KMS-11 (cell line): ENCODE measurements around the gene TRIM62.

Experiments
- H2AFZ ChIP-seq: fragments of 200-600 bp; sonication (generic); 2 replicates; pipeline ENCODE4 v1.6.1; 2016; ENCODE audit warnings: antibody characterized with exemption, mixed run types, low read depth
- H3K27ac ChIP-seq: fragments of 200-600 bp; sonication (generic); 2 replicates; pipeline ENCODE4 v1.6.1; 2016; ENCODE audit warnings: mild to moderate bottlenecking, mixed run types
- H3K27me3 ChIP-seq: fragments of 200-600 bp; sonication (generic); 2 replicates; pipeline ENCODE4 v1.6.1; 2017; ENCODE audit warnings: mild to moderate bottlenecking, low read depth, mixed run types, moderate library complexity; ENCODE audit not compliant: insufficient read depth
- H3K36me3 ChIP-seq: fragments of 200-600 bp; sonication (generic); 2 replicates; pipeline ENCODE4 v1.6.1; 2017; ENCODE audit warnings: mild to moderate bottlenecking, mixed run types; ENCODE audit not compliant: insufficient read depth
- H3K4me1 ChIP-seq: fragments of 200-600 bp; sonication (generic); 2 replicates; pipeline ENCODE4 v1.6.1; 2016; ENCODE audit warnings: mild to moderate bottlenecking, low read depth, mixed run types; ENCODE audit not compliant: poor library complexity, severe bottlenecking
- H3K4me2 ChIP-seq: fragments of 200-600 bp; sonication (generic); 2 replicates; pipeline ENCODE4 v1.7.0; 2016; ENCODE audit warnings: mild to moderate bottlenecking, mixed run types
- H3K4me3 ChIP-seq: fragments of 200-600 bp; sonication (generic); IDR thresholded peaks from 2 replicates; pipeline ENCODE4 v1.6.1; 2017; ENCODE audit warnings: low read depth, low read length, mixed read lengths; ENCODE audit not compliant: insufficient read depth
- H3K79me2 ChIP-seq: fragments of 200-600 bp; sonication (generic); 2 replicates; pipeline ENCODE4 v1.6.1; 2016; ENCODE audit warnings: low read depth, mixed run types; ENCODE audit not compliant: insufficient read depth
- H3K9ac ChIP-seq: fragments of 200-600 bp; sonication (generic); 2 replicates; pipeline ENCODE4 v1.6.1; 2016; ENCODE audit warnings: mild to moderate bottlenecking, mixed run types
- H4K20me1 ChIP-seq: fragments of 200-600 bp; sonication (generic); 2 replicates; pipeline ENCODE4 v1.6.1; 2016; ENCODE audit warnings: mild to moderate bottlenecking, mixed run types; ENCODE audit not compliant: insufficient read depth
- CTCF ChIP-seq: fragments of 200-600 bp; sonication (generic); conservative IDR thresholded peaks from 2 replicates; pipeline ENCODE4 v1.6.1; 2017; ENCODE audit warnings: low read depth, mild to moderate bottlenecking, antibody characterized with exemption, low read length, moderate library complexity, mixed read lengths

TRIM62 gene

GRCh38 chr1:33167650-33168447, 14.0 kb downstream of the TRIM62 start:
- no peaks in the 10 kb centered on the region for H3K36me3 ChIP-seq
- no peak for TF ChIP-seq CTCF
- H3K4me2 ChIP-seq, result no peak overlapping the region
- H3K4me1 ChIP-seq, result no peaks in the 10 kb centered on the region
- no peaks in the 10 kb centered on the region for H4K20me1 ChIP-seq
- H3K27ac ChIP-seq, result no peak overlapping the region
- no peaks in the 10 kb centered on the region for H3K79me2 ChIP-seq
- no peak overlapping the region for H2AFZ ChIP-seq
- H3K9ac ChIP-seq, result no peak overlapping the region
- H3K4me3 ChIP-seq, result no peak overlapping the region
- H3K27me3 ChIP-seq, result no peaks in the 10 kb centered on the region

- no peaks in the 10 kb centered on the region for H3K27me3 ChIP-seq
- H3K79me2 ChIP-seq, result no peaks in the 10 kb centered on the region
- no peak overlapping the region for H3K4me3 ChIP-seq
- no peaks in the 10 kb centered on the region for H3K4me1 ChIP-seq
- no peak overlapping the region for H3K4me2 ChIP-seq
- H4K20me1 ChIP-seq, result no peaks in the 10 kb centered on the region
- TF ChIP-seq CTCF, result no peak
- no peaks in the 10 kb centered on the region for H3K36me3 ChIP-seq
- H3K27ac ChIP-seq, result no peak overlapping the region
- no peak overlapping the region for H2AFZ ChIP-seq
- H3K9ac ChIP-seq, result no peak overlapping the region
Measured at GRCh38 chr1:33165809-33166208, 16.0 kb downstream of the TRIM62 start.

- no peak overlapping the region for H3K27ac ChIP-seq
- H3K4me1 ChIP-seq, result no peaks in the 10 kb centered on the region
- no peaks in the 10 kb centered on the region for H3K79me2 ChIP-seq
- no peaks in the 10 kb centered on the region for H4K20me1 ChIP-seq
- no peak for TF ChIP-seq CTCF
- no peak overlapping the region for H2AFZ ChIP-seq
- H3K4me3 ChIP-seq, result no peak overlapping the region
- H3K36me3 ChIP-seq, result no peaks in the 10 kb centered on the region
- no peak overlapping the region for H3K9ac ChIP-seq
- no peaks in the 10 kb centered on the region for H3K27me3 ChIP-seq
- H3K4me2 ChIP-seq, result no peak overlapping the region
Measured at GRCh38 chr1:33165209-33165608, 16.6 kb downstream of the TRIM62 start.

- no peaks in the 10 kb centered on the region for H4K20me1 ChIP-seq
- H3K4me2 ChIP-seq, result no peak overlapping the region
- no peak overlapping the region for H3K9ac ChIP-seq
- H3K36me3 ChIP-seq, result no peaks in the 10 kb centered on the region
- TF ChIP-seq CTCF, result no peak
- H3K4me3 ChIP-seq, result no peak overlapping the region
- no peaks in the 10 kb centered on the region for H3K27me3 ChIP-seq
- no peak overlapping the region for H2AFZ ChIP-seq
- H3K79me2 ChIP-seq, result no peaks in the 10 kb centered on the region
- H3K27ac ChIP-seq, result no peak overlapping the region
- H3K4me1 ChIP-seq, result no peaks in the 10 kb centered on the region
Measured at GRCh38 chr1:33163621-33164519, 18.0 kb downstream of the TRIM62 start.
